Measurements from ENCODE around the gene MRPL43.

MRPL43 gene

GRCh38 chr10:100969187-100970075 is 17.9 kb downstream of the MRPL43 start, which contains the start of gene SEMA4G:
SEMA4G (plus strand) TSS chr10:100969504; CDS start chr10:100972913, 3,409 bp downstream.
- Histone ChIP-seq H3K9ac (peak within 1 kb of the TSS; percentile 76), H3K4me2 (peak within 1 kb of the TSS; percentile 100), H3K4me3 (peak within 1 kb of the TSS; percentile 74), H3K4me1 (peaks cover 16% of the 10 kb centered on the region), H3K27ac (no peak within 1 kb of the TSS), H3K36me3 (peaks cover 26% of the 10 kb centered on the region), H3K9me3 (no peaks in the 10 kb centered on the region), H3K27me3 (no peaks in the 10 kb centered on the region), H4K20me1 (no peaks in the 10 kb centered on the region)
- TF ChIP-seq Cebpa-rat (IDR thresholded peaks at IDR 0.05), result no peak

DNA sequence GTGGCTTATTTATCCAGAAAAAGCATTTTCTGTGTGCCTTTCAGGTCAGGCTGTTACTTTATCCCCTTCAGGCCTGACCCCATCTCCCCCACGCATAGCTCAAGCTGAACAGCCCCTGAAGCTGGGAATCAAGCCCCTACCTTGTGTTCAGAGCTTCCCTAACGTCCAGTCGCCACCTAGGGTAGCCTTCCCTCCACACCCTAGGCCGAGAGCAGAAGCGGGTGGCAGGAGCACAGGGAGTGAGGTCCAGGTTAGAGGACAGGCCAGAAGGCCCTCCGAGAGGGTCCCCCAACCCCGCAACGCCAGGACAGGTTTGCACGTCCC is 18.5 kb downstream of the MRPL43 start:
- Histone ChIP-seq H3K27me3 (no peaks in the 10 kb centered on the region), H3K9ac (peak overlapping the region; percentile 50; the same call in 1 of the 2 replicates), H3K4me2 (peak overlapping the region; percentile 100), H3K4me3 (peak overlapping the region; percentile 74), H3K27ac (no peak overlapping the region), H4K20me1 (no peaks in the 10 kb centered on the region), H3K36me3 (peaks cover 32% of the 10 kb centered on the region), H3K9me3 (no peaks in the 10 kb centered on the region), H3K4me1 (peaks cover 16% of the 10 kb centered on the region)
- no peak for TF ChIP-seq Cebpa-rat (IDR thresholded peaks at IDR 0.05)

DNA sequence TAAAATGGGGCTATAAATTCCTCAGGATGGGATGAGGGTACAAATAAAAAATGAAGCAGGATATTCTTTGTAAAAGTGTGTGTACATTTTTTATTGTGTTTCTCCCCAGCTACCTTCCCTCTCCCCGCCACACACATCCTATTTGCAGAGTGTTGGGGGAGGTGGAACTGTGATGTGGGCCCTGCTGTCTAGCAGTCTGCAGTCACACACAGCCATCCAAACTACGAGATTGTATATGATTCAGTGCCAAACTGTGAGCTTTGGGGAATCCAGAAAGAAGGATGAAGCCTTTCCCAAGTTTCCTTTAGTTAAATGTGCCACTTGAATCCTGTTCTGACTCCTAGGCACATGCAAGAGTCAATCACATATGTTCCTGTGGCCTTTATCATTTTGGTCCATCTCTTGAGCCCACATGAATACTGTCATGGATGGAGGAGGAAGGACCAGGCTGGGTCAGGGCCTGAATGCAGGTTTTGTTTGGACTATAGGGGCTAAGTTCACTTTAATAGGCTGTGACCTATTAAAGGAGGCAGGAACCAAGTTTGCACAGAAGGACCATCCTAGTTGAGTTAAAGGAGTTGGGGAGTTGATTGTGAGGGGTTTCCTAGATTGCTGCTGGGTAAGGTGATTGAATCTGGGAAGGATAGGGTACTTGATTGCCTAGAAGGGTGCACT is 19.1 kb downstream of the MRPL43 start:
- no peak for TF ChIP-seq Cebpa-rat (IDR thresholded peaks at IDR 0.05)
- Histone ChIP-seq H3K36me3 (peaks cover 36% of the 10 kb centered on the region), H3K4me3 (no peak overlapping the region), H3K27me3 (no peaks in the 10 kb centered on the region), H3K4me1 (peaks cover 16% of the 10 kb centered on the region), H3K9me3 (no peaks in the 10 kb centered on the region), H3K9ac (no peak overlapping the region), H3K27ac (no peak overlapping the region), H3K4me2 (peak overlapping the region; percentile 100; the same call in 1 of the 2 replicates), H4K20me1 (no peaks in the 10 kb centered on the region)

DNA sequence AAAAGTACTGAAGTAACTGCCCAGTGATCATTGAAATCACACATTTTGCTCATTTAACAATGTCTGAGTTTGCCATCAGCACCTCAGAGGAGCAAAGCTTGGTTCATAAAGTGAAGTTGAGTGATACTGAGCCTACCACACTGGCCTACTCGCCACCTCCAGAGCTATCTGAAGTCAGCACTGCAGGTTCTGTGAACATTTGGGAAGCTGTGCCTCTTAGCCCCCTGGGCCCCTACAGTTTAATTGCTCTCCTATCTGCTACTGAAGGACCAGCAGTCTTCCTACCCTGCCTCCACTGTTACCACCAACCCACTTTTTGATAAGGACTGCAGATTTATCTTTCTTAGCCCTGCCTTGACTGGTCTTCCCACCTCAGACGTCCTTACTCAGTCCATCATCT is 20.0 kb downstream of the MRPL43 start:
- Histone ChIP-seq H3K4me2 (no peak overlapping the region), H3K27ac (no peak overlapping the region)
- TF ChIP-seq Cebpa-rat (IDR thresholded peaks at IDR 0.05), result no peak

DNA sequence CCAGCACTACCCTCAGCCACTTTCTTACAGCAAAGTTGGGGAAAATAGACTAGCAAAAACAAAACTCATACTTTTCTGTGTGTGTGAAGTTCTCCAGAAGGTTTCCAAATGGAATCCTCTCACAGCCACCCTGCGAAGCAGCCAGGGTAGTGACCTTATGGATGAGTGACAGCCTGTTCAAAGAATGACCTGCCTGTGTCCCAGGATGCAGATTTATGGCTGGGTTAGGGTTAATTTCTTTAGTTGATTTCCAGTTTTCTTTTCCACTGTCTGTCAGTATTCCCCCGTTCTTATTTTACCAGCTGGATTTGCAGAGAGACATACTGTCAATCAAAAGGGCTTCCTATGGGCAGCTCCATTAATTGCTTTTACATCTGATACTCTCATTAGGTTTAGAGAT is 20.4 kb downstream of the MRPL43 start:
- Histone ChIP-seq H3K27ac (no peak overlapping the region), H4K20me1 (no peaks in the 10 kb centered on the region), H3K9ac (no peak overlapping the region), H3K9me3 (no peaks in the 10 kb centered on the region), H3K4me2 (no peak overlapping the region), H3K36me3 (peaks cover 49% of the 10 kb centered on the region), H3K4me3 (no peak overlapping the region), H3K4me1 (peaks cover 16% of the 10 kb centered on the region), H3K27me3 (no peaks in the 10 kb centered on the region)
- no peak for TF ChIP-seq Cebpa-rat (IDR thresholded peaks at IDR 0.05)

More for the DNA sequence above, 20.0 kb downstream of the MRPL43 start:
- H3K9me3 ChIP-seq, result no peaks in the 10 kb centered on the region
- H4K20me1 ChIP-seq, result no peaks in the 10 kb centered on the region
- no peak overlapping the region for H3K4me3 ChIP-seq
- no peaks in the 10 kb centered on the region for H3K27me3 ChIP-seq
- peaks cover 44% of the 10 kb centered on the region for H3K36me3 ChIP-seq
- H3K9ac ChIP-seq, result no peak overlapping the region
- H3K4me1 ChIP-seq, result peaks cover 16% of the 10 kb centered on the region

GRCh38 chr10:100965820-100966219 is 21.5 kb downstream of the MRPL43 start:
- Histone ChIP-seq H3K4me3 (no peak overlapping the region), H4K20me1 (no peaks in the 10 kb centered on the region), H3K9me3 (no peaks in the 10 kb centered on the region), H3K36me3 (peaks cover 52% of the 10 kb centered on the region), H3K27me3 (no peaks in the 10 kb centered on the region), H3K9ac (no peak overlapping the region), H3K4me1 (peaks cover 16% of the 10 kb centered on the region), H3K27ac (no peak overlapping the region), H3K4me2 (no peak overlapping the region)
- TF ChIP-seq Cebpa-rat (IDR thresholded peaks at IDR 0.05), result no peak

GRCh38 chr10:100963826-100964225 is 23.5 kb downstream of the MRPL43 start:
- Histone ChIP-seq H3K27me3 (no peaks in the 10 kb centered on the region), H3K36me3 (peaks cover 68% of the 10 kb centered on the region), H3K4me3 (no peak overlapping the region), H3K27ac (no peak overlapping the region), H4K20me1 (no peaks in the 10 kb centered on the region), H3K9ac (no peak overlapping the region), H3K4me2 (no peak overlapping the region), H3K4me1 (peaks cover 3% of the 10 kb centered on the region; the same call in 1 of the 2 replicates), H3K9me3 (no peaks in the 10 kb centered on the region)
- TF ChIP-seq Cebpa-rat (IDR thresholded peaks at IDR 0.05), result no peak

- H3K27me3 ChIP-seq, result no peaks in the 10 kb centered on the region
- H3K4me3 ChIP-seq, result no peak overlapping the region
- no peak for TF ChIP-seq Cebpa-rat (IDR thresholded peaks at IDR 0.05)
- no peaks in the 10 kb centered on the region for H3K4me1 ChIP-seq
- H3K36me3 ChIP-seq, result peaks cover 79% of the 10 kb centered on the region
- H3K9ac ChIP-seq, result no peak overlapping the region
- H4K20me1 ChIP-seq, result no peaks in the 10 kb centered on the region
- no peaks in the 10 kb centered on the region for H3K9me3 ChIP-seq
- no peak overlapping the region for H3K27ac ChIP-seq
- no peak overlapping the region for H3K4me2 ChIP-seq
Measured at GRCh38 chr10:100962351-100963080, 24.8 kb downstream of the MRPL43 start.

DNA sequence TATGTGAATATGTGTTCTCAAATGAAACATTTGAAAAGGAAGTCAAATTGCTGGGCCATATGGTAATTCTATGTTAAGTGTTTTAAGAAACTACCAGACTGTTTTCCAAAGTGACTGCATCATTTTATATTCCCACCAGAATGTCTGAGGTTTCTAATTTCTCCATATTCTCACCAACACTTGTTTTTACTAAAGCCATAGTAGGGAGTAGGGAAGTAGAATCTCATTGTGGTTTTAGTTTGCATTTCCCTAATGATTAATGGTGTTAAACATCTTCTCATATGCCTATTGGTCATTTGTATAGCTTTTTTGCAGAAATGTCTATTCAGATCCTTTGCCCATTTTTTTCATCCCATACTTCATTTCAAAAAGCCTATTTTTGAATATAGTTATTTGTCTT is 27.0 kb downstream of the MRPL43 start:
- Histone ChIP-seq H4K20me1 (no peaks in the 10 kb centered on the region), H3K36me3 (peaks cover 83% of the 10 kb centered on the region)

More for the DNA sequence above, 27.0 kb downstream of the MRPL43 start:
- H3K4me2 ChIP-seq, result no peak overlapping the region
- no peaks in the 10 kb centered on the region for H3K9me3 ChIP-seq
- no peaks in the 10 kb centered on the region for H3K27me3 ChIP-seq
- no peaks in the 10 kb centered on the region for H3K4me1 ChIP-seq
- no peak overlapping the region for H3K9ac ChIP-seq
- H3K27ac ChIP-seq, result no peak overlapping the region
- H3K4me3 ChIP-seq, result no peak overlapping the region
- TF ChIP-seq Cebpa-rat (IDR thresholded peaks at IDR 0.05), result no peak

All from BLaER1 (cell line).